OCI-LY7 (cell line): Measurements from ENCODE around the gene SPC24. TPM values are rescaled to one million over a fixed set of nuclear protein-coding genes. Genes with fewer than 3 reads are reported as not detected.

ENCODE experiments used
- BruUV-seq: library from RNA; stranded (reverse); fragments of 400-500 nt; replicated peaks from 2 replicates; lab custom pipeline; 2021; lab: Mats Ljungman, UMichigan
- CTCF ChIA-PET: fragments of 300-600 bp; sonication (Branson Sonifier 250); formaldehyde crosslinking; loops from one replicate; lab custom pipeline; 2022; ENCODE audit warnings: antibody characterized with exemption; ENCODE audit not compliant: unreplicated experiment; lab: Charles Lee
- POLR2A ChIA-PET: fragments of 300-600 bp; sonication (Branson Sonifier 250); formaldehyde crosslinking; loops from one replicate; lab custom pipeline; 2022; ENCODE audit warnings: antibody characterized with exemption; lab: Charles Lee
- DNase-seq: peaks from one replicate; pipeline ENCODE4 v3.0.0-alpha.2; 2015; ENCODE audit warnings: low spot score
- H2AFZ ChIP-seq: fragments of 200-600 bp; sonication (generic), shearing (Covaris generic); 2 replicates; pipeline ENCODE4 v1.6.1; 2014; ENCODE audit warnings: mild to moderate bottlenecking, antibody characterized with exemption, low read length, moderate library complexity
- H3K27ac ChIP-seq: fragments of 200-600 bp; sonication (generic); 2 replicates; pipeline ENCODE4 v1.5.1; 2014; ENCODE audit warnings: mixed run types, low read depth, mild to moderate bottlenecking, moderate library complexity, low read length, inconsistent platforms; ENCODE audit not compliant: poor library complexity, severe bottlenecking
- H3K36me3 ChIP-seq: fragments of 200-600 bp; sonication (generic); 2 replicates; pipeline ENCODE4 v1.6.1; 2014; ENCODE audit warnings: mild to moderate bottlenecking, antibody characterized with exemption, low read length, moderate library complexity, mixed read lengths; ENCODE audit not compliant: insufficient read depth
- H3K4me1 ChIP-seq: fragments of 200-600 bp; sonication (generic); 2 replicates; pipeline ENCODE4 v1.5.1; 2014; ENCODE audit warnings: mild to moderate bottlenecking, low read length; ENCODE audit not compliant: insufficient read depth, poor library complexity, severe bottlenecking
- H3K4me2 ChIP-seq: fragments of 200-600 bp; sonication (generic); 2 replicates; pipeline ENCODE4 v1.6.1; 2014; ENCODE audit warnings: mild to moderate bottlenecking, low read length
- H3K4me3 ChIP-seq: fragments of 200-600 bp; sonication (generic); 2 replicates; pipeline ENCODE4 v1.5.1; 2014; ENCODE audit warnings: mild to moderate bottlenecking, low read depth, low read length; ENCODE audit not compliant: poor library complexity, severe bottlenecking
- H3K79me2 ChIP-seq: fragments of 200-600 bp; sonication (generic); 2 replicates; pipeline ENCODE4 v1.6.1; 2016; ENCODE audit warnings: low read depth, mild to moderate bottlenecking, low read length, moderate library complexity, mixed read lengths; ENCODE audit not compliant: insufficient read depth
- H3K9me2 ChIP-seq: fragments of 200-600 bp; sonication (generic); 2 replicates; pipeline ENCODE4 v1.6.1; 2016; ENCODE audit warnings: mild to moderate bottlenecking, low read length, mixed read lengths; ENCODE audit not compliant: insufficient read depth
- H3K9me3 ChIP-seq: fragments of 200-600 bp; sonication (generic); 2 replicates; pipeline ENCODE4 v1.6.1; 2014; ENCODE audit warnings: mild to moderate bottlenecking, mixed run types, low read length, mixed read lengths
- H4K20me1 ChIP-seq: fragments of 200-600 bp; sonication (generic); 2 replicates; pipeline ENCODE4 v1.6.1; 2014; ENCODE audit warnings: mild to moderate bottlenecking, antibody characterized with exemption, low read length, moderate library complexity, mixed read lengths; ENCODE audit not compliant: insufficient read depth
- EZH2phosphoT487 ChIP-seq: fragments of 200-600 bp; sonication (generic); IDR thresholded peaks from 2 replicates; pipeline ENCODE4 v1.6.1; 2018; ENCODE audit warnings: low read depth, borderline replicate concordance, mild to moderate bottlenecking, mixed run types, antibody characterized with exemption, low read length, moderate library complexity, mixed read lengths
- intact Hi-C: fragments of 100-400 bp; cut with micrococcal nuclease; formaldehyde crosslinking; loops from one replicate; pipeline ENCODE4 v1.10.0; 2022; ENCODE audit not compliant: unreplicated experiment
- total RNA-seq, 2 experiments: library from RNA; depleted of rRNA in 1 of 2; stranded (reverse); fragments of >200 nt in 1 of 2; shearing (Covaris generic) in 1 of 2; gene quantifications; 2 replicates each; pipeline ENCODE4 v1.2.3, GENCODE V29; 2014 to 2022
- TF ChIP-seq, protein P1 (sequence below): fragments of 200-600 bp; sonication (generic); conservative IDR thresholded peaks from 2 replicates; pipeline ENCODE4 v1.5.1; 2014; ENCODE audit warnings: mild to moderate bottlenecking, antibody characterized with exemption, low read length, moderate library complexity, mixed read lengths

SPC24 gene
- total RNA-seq, 2 experiments from 2014 or later, result 133 to 184 TPM

- no peak for TF ChIP-seq EZH2phosphoT487
- TF ChIP-seq, protein P1, sequence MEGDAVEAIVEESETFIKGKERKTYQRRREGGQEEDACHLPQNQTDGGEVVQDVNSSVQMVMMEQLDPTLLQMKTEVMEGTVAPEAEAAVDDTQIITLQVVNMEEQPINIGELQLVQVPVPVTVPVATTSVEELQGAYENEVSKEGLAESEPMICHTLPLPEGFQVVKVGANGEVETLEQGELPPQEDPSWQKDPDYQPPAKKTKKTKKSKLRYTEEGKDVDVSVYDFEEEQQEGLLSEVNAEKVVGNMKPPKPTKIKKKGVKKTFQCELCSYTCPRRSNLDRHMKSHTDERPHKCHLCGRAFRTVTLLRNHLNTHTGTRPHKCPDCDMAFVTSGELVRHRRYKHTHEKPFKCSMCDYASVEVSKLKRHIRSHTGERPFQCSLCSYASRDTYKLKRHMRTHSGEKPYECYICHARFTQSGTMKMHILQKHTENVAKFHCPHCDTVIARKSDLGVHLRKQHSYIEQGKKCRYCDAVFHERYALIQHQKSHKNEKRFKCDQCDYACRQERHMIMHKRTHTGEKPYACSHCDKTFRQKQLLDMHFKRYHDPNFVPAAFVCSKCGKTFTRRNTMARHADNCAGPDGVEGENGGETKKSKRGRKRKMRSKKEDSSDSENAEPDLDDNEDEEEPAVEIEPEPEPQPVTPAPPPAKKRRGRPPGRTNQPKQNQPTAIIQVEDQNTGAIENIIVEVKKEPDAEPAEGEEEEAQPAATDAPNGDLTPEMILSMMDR, result no peak
- H3K4me2 ChIP-seq, result no peak overlapping the region
- H3K9me3 ChIP-seq, result no peaks in the 10 kb centered on the region
- no peaks in the 10 kb centered on the region for H3K4me1 ChIP-seq
- CTCF ChIA-PET, result no interaction called here
- DNase-seq, result no peak
- intact Hi-C loops, result no loop called here
- H2AFZ ChIP-seq, result no peak overlapping the region
- H4K20me1 ChIP-seq, result no peaks in the 10 kb centered on the region
- no peak overlapping the region for H3K4me3 ChIP-seq
- peaks cover 73% of the 10 kb centered on the region for H3K36me3 ChIP-seq
- POLR2A ChIA-PET, result interaction anchor here (0.7 kb wide), 1 partner anchor 295 kb away, joined by 4 read pairs; the partner anchor contains the start of gene CARM1
- H3K79me2 ChIP-seq, result no peaks in the 10 kb centered on the region
- BruUV-seq, result no TSS peak
- H3K9me2 ChIP-seq, result no peaks in the 10 kb centered on the region
- H3K27ac ChIP-seq, result no peak overlapping the region
Measured at GRCh38 chr19:11166281-11167142, 10.9 kb upstream of the SPC24 start.

GRCh38 chr19:11165486-11166030 lies 10.0 kb upstream of the SPC24 start:
- H3K27ac ChIP-seq, result no peak overlapping the region
- CTCF ChIA-PET, result no interaction called here
- no peak overlapping the region for H3K4me2 ChIP-seq
- DNase-seq, result no peak
- no peaks in the 10 kb centered on the region for H4K20me1 ChIP-seq
- no peak overlapping the region for H3K4me3 ChIP-seq
- intact Hi-C loops, result no loop called here
- POLR2A ChIA-PET, result no interaction called here
- H2AFZ ChIP-seq, result no peak overlapping the region
- no peaks in the 10 kb centered on the region for H3K9me2 ChIP-seq
- BruUV-seq, result no TSS peak
- no peaks in the 10 kb centered on the region for H3K4me1 ChIP-seq
- no peak for TF ChIP-seq EZH2phosphoT487
- TF ChIP-seq, protein P1, result no peak
- H3K36me3 ChIP-seq, result peaks cover 67% of the 10 kb centered on the region
- no peaks in the 10 kb centered on the region for H3K79me2 ChIP-seq
- H3K9me3 ChIP-seq, result no peaks in the 10 kb centered on the region
